Lung (tissue), 12 donors: Measurements from ENCODE around the gene SLC44A4. TPM values are rescaled to one million over a fixed set of nuclear protein-coding genes. Genes with fewer than 3 reads are reported as not detected.
"Not testable (repeated sequence)": the region's sequence is repeated elsewhere in the genome, so short reads cannot be mapped to it uniquely, and the experiment has no call there.

Experiments
- ATAC-seq: fragments of 200-7000 bp; cut with Tn5 transposase; one replicate; pipeline ENCODE4 v1.9.1; 2020; ENCODE audit warnings: moderate number of reproducible peaks; ENCODE audit not compliant: insufficient read depth, low FRiP score
- DNase-seq, 3 donors: peaks; one replicate each; pipeline ENCODE4 v3.0.0-alpha.2; 2013 to 2017
- H3K27ac ChIP-seq, 2 donors: one replicate each; pipeline ENCODE4 v1.5.1; 2013; ENCODE audit warnings: mild to moderate bottlenecking in 2 of 2, moderate library complexity in 2 of 2, control low read depth in 1 of 2, inconsistent platforms in 1 of 2, low read depth in 1 of 2, low read length in 1 of 2
- H3K27me3 ChIP-seq, 3 donors: one replicate each; pipeline ENCODE4 v1.5.1; 2013; ENCODE audit warnings: low read length in 2 of 3; ENCODE audit not compliant: control insufficient read depth in 3 of 3, insufficient read depth in 3 of 3
- H3K36me3 ChIP-seq, 4 donors: one replicate each; pipeline ENCODE4 v1.5.1; 2013; ENCODE audit warnings: low read length in 4 of 4, mild to moderate bottlenecking in 1 of 4, moderate library complexity in 1 of 4; ENCODE audit not compliant: control insufficient read depth in 4 of 4, insufficient read depth in 4 of 4
- H3K4me1 ChIP-seq, 5 donors: one replicate each; pipeline ENCODE4 v1.5.1; 2013; ENCODE audit warnings: low read length in 5 of 5, mild to moderate bottlenecking in 2 of 5, moderate library complexity in 1 of 5; ENCODE audit not compliant: control insufficient read depth in 5 of 5, insufficient read depth in 5 of 5
- H3K4me3 ChIP-seq: one replicate; pipeline ENCODE4 v1.5.1; 2013; ENCODE audit warnings: mild to moderate bottlenecking, control low read depth, moderate library complexity
- H3K9ac ChIP-seq, 2 donors: one replicate each; pipeline ENCODE4 v1.5.1; 2013; ENCODE audit warnings: low read length in 2 of 2, control low read depth in 1 of 2; ENCODE audit not compliant: insufficient read depth in 1 of 2
- H3K9me3 ChIP-seq, 4 donors: one replicate each; pipeline ENCODE4 v1.5.1; 2013; ENCODE audit warnings: low read length in 3 of 4, mild to moderate bottlenecking in 1 of 4, moderate library complexity in 1 of 4; ENCODE audit not compliant: control insufficient read depth in 4 of 4, insufficient read depth in 3 of 4
- CTCF ChIP-seq: IDR thresholded peaks from 2 replicates; pipeline ENCODE4 v1.5.1; 2012; ENCODE audit warnings: mild to moderate bottlenecking; ENCODE audit errors: control extremely low read depth, extremely low read depth
- WGBS, 2 donors: extraction: QIAGEN DNeasy Blood & Tissue Kit; methylation state at CpG; one replicate each; pipeline ENCODE4 v1.1.7; 2013; 5-methylcytosine and 5-hydroxymethylcytosine counted together
- polyA plus RNA-seq, 2 donors: library from polyadenylated mRNA; stranded (reverse); fragments of 200-250 nt; gene quantifications; one replicate each; pipeline ENCODE4 v1.2.1, GENCODE V29; 2013
- total RNA-seq, 2 donors: library from RNA; depleted of rRNA in 1 of 2; stranded (reverse); fragments of >200 nt in 1 of 2; gene quantifications; one replicate each; pipeline ENCODE4 v1.2.1, GENCODE V29; 2014 to 2021
- donor health status: control.
- donor health status: control.
- donor health status: Bipolar disorder and iron deficiency.
- donor health status: healthy.
- donor health status: DM: yes; HTN: yes; CAD: no.

SLC44A4 gene
- total and polyA plus RNA-seq, 4 donors: 22.2 to 121 (median 49.7) TPM

GRCh38 chr6:31864818-31865204, 14.0 kb downstream of the SLC44A4 start:
- Histone ChIP-seq H3K27ac (no peak overlapping the region), H3K4me1 (peaks cover 0 to 17% (median 5%) of the 10 kb centered on the region in 5 donors), H3K9me3 (no peaks in the 10 kb centered on the region), H3K36me3 (peaks cover 0 to 6% (median 3%) of the 10 kb centered on the region in 4 donors), H3K4me3 (no peak overlapping the region), H3K9ac (no peak overlapping the region), H3K27me3 (no peaks in the 10 kb centered on the region)
- DNase-seq (no peak), ATAC-seq (no peak)
- no peak for TF ChIP-seq CTCF
- 89 to 96% methylated on average over 8 of the region's 8 CpGs for WGBS, 2 donors

DNA sequence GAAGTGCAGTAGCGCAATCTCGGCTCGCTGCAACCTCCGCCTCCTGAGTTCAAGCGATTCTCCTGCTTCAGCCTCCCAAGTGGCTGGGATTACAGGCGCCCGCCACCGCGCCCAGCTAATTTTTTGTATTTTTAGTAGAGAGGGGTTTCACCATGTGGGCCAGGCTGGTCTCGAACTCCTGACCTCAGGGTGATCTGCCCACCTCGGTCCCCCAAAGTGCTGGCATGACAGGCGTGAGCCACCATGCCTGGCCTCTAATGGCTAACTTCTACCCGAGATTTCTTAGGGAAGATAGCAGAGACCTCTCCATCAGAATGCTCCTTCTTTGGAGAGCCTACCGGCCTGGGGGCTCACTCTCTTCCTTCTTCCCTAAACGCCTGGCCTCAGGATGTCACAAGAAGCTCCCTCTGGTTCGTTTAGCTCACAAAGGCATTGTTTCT, 14.7 kb downstream of the SLC44A4 start:
- ATAC-seq, DNase-seq, H3K9ac ChIP-seq, H3K4me3 ChIP-seq, H3K9me3 ChIP-seq, H3K27me3 ChIP-seq: not testable (repeated sequence)
- H3K36me3 ChIP-seq: peaks cover 0 to 13% (median 7%) of the 10 kb centered on the region in 4 donors
- 9 to 11% methylated on average over 16 of the region's 16 CpGs for WGBS, 2 donors
- H3K4me1 ChIP-seq: peaks cover 0 to 17% (median 5%) of the 10 kb centered on the region in 5 donors
- H3K27ac ChIP-seq: peak overlapping the region in 1 of 2 donors; percentile 73

- WGBS, 2 donors: 1% methylated on average over 62 to 64 of the region's 64 CpGs
- no peaks in the 10 kb centered on the region for H3K9me3 ChIP-seq
- H3K27ac ChIP-seq: peak within 1 kb of the TSS; percentile 81 to 86
- peak within 1 kb of the TSS; percentile 69 for H3K4me3 ChIP-seq
- peaks cover under 1 to 25% (median 7%) of the 10 kb centered on the region in 4 donors for H3K36me3 ChIP-seq
- H3K4me1 ChIP-seq: peaks cover 0 to 17% (median 5%) of the 10 kb centered on the region in 5 donors
- ATAC-seq (peak; percentile 97), DNase-seq (peak; percentile 100)
- H3K9ac ChIP-seq: peak within 1 kb of the TSS; percentile 52 to 84
- H3K27me3 ChIP-seq: no peaks in the 10 kb centered on the region
- no peak for TF ChIP-seq CTCF
Measured at GRCh38 chr6:31862344-31863235, 16.2 kb downstream of the SLC44A4 start, which contains the start of gene NEU1. Gene NEU1 (minus strand): TSS chr6:31862821. CDS start chr6:31862776, 45 bp downstream.

DNA sequence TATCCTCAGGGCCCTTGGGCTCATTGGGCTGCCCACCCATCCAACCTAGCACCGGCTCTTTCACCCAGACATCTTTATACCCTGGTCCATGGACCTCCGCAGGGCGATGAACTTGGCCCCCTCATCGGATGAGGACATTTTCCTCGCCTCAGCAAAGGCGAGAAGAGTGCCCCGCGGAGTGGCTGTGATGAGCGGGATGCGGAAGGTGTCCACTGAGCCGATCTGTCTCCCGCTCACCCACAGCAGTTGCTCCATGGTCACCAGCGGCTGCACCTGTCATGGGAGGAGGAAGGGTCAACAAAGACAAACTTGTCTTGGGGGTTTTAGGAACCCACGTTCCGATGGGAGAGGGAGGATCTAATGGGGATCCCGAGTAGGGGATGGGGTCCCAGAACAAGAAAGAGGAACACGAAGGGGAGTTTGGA, 16.9 kb downstream of the SLC44A4 start:
- WGBS, 2 donors: 46 to 52% methylated on average over 17 of the region's 17 CpGs
- peaks cover 0 to 17% (median 5%) of the 10 kb centered on the region in 5 donors for H3K4me1 ChIP-seq
- H3K27ac ChIP-seq: peak overlapping the region in 1 of 2 donors; percentile 86

More for the DNA sequence above, 16.9 kb downstream of the SLC44A4 start:
- Histone ChIP-seq H3K36me3 (peaks cover 6 to 31% (median 11%) of the 10 kb centered on the region in 4 donors), H3K27me3 (no peaks in the 10 kb centered on the region), H3K9me3 (no peaks in the 10 kb centered on the region), H3K4me3 (peak overlapping the region; percentile 69), H3K9ac (peak overlapping the region; percentile 52 to 84)
- no peak for DNase-seq
- no peak for TF ChIP-seq CTCF
- ATAC-seq: no peak
